ENCODE measurements around the gene GNL1.
"Not testable (repeated sequence)": the region's sequence is repeated elsewhere in the genome, so short reads cannot be mapped to it uniquely, and the experiment has no call there.

DNA sequence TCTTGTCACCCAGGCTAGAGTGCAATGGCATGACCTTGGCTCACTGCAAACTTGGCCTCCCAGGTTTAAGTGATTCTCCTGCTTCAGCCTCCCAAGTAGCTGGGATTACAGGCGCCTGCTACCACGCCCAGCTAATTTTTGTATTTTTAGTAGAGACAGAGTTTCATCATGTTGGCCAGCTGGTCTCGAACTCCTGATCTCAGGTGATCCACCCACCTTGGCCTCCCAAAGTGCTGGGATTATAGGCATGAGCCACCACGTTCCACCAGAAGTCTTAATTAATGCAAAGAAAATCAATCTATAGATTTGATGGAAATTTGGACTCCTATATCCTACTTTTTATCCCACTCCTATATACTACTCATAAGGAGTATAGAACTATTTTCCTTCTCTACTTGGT lies 61.2 kb downstream of the GNL1 start:
- TF ChIP-seq, protein P1, sequence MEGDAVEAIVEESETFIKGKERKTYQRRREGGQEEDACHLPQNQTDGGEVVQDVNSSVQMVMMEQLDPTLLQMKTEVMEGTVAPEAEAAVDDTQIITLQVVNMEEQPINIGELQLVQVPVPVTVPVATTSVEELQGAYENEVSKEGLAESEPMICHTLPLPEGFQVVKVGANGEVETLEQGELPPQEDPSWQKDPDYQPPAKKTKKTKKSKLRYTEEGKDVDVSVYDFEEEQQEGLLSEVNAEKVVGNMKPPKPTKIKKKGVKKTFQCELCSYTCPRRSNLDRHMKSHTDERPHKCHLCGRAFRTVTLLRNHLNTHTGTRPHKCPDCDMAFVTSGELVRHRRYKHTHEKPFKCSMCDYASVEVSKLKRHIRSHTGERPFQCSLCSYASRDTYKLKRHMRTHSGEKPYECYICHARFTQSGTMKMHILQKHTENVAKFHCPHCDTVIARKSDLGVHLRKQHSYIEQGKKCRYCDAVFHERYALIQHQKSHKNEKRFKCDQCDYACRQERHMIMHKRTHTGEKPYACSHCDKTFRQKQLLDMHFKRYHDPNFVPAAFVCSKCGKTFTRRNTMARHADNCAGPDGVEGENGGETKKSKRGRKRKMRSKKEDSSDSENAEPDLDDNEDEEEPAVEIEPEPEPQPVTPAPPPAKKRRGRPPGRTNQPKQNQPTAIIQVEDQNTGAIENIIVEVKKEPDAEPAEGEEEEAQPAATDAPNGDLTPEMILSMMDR (conservative IDR thresholded peaks at IDR 0.05; ENCODE audit: low read depth, low read length): not testable (repeated sequence)
- TF ChIP-seq EZH2 (IDR thresholded peaks at IDR 0.05; ENCODE audit: borderline replicate concordance, low read depth, low read length, poor library complexity, severe bottlenecking): not testable (repeated sequence)

Measured in A673 (cell line).